Spleen (tissue), 7 donors: ENCODE measurements around the gene NBAS.

Source experiments
- CTCF ChIP-seq, 11 experiments: fragments of 200-600 bp in 7 of 11; fragments of 450-650 bp in 4 of 11; sonication (generic) in 4 of 11; IDR thresholded peaks in 8 of 11; conservative IDR thresholded peaks in 3 of 11; 1 replicate in 7 of 11; 2 replicates in 4 of 11; pipeline versions ENCODE4 v1.4.0 to v1.8.0; 2016 to 2021; ENCODE audit warnings: antibody characterized with exemption in 11 of 11, inconsistent platforms in 4 of 11, mild to moderate bottlenecking in 1 of 11
- POLR2A ChIP-seq, 3 donors: fragments of 450-650 bp; IDR thresholded peaks; one replicate each; pipeline ENCODE4 v1.5.1; 2017; ENCODE audit warnings: antibody characterized with exemption in 3 of 3, mild to moderate bottlenecking in 1 of 3
- POLR2AphosphoS5 ChIP-seq, 3 donors: sonication (generic); formaldehyde crosslinking; IDR thresholded peaks; one replicate each; pipeline ENCODE4 v1.5.1; 2017; ENCODE audit warnings: antibody characterized with exemption in 3 of 3
- donor health status: DM: no; HTN: no; CAD: no; lungs with moderate emphysema.
- donor health status: DM: no; HTN: no; CAD: no.
- donor health status: DM: no; HTN: no; CAD: no.

- TF ChIP-seq CTCF (IDR thresholded peaks at IDR 0.05 in 8 of 11, conservative IDR thresholded peaks at IDR 0.05 in 3 of 11) (no peak), POLR2AphosphoS5 (IDR thresholded peaks at IDR 0.05) (no peak), POLR2A (IDR thresholded peaks at IDR 0.05) (no peak)
Observed at GRCh38 chr2:15521641-15522181, 39.4 kb downstream of the NBAS start.
